Posterior vena cava (tissue), 2 donors: ENCODE results near the gene GPX2. TPM values are rescaled to one million over a fixed set of nuclear protein-coding genes. Genes with fewer than 3 reads are reported as not detected.

Experiments used
- DNase-seq: peaks from one replicate; pipeline ENCODE4 v3.0.0-alpha.2; 2020; ENCODE audit warnings: low spot score
- intact Hi-C, 2 donors: fragments of 100-400 bp; cut with DNase I; formaldehyde crosslinking; loops; one replicate each; pipeline versions ENCODE4 v1.14.1 to v1.14.2; 2022 to 2023
- total RNA-seq, 2 donors: library from RNA; stranded (reverse); fragmentation: NEBNext Ultra II Directional; extraction: Animal tissue kit (Norgen Biotek cat#: 25700); gene quantifications; one replicate each; pipeline ENCODE4 v1.2.1, GENCODE V29; 2021
- donor health status: DM: yes; HTN: yes; CAD: no.
- donor health status: DM: yes; HTN: yes; CAD: no.

The GPX2 gene
- total RNA-seq, 2 donors from 2014 or later, result not detected

- intact Hi-C loops, result no loop called here
- peak; percentile 62 for DNase-seq
Observed at GRCh38 chr14:64965356-64966000, 22.9 kb upstream of the GPX2 start.

GRCh38 chr14:64963611-64964010 lies 21.1 kb upstream of the GPX2 start:
- peak; percentile 63 for DNase-seq
- intact Hi-C loops, result no loop called here

- DNase-seq, result peak; percentile 44
- intact Hi-C loops, result no loop called here
Observed at GRCh38 chr14:64960762-64961276, 18.3 kb upstream of the GPX2 start.

GRCh38 chr14:64958743-64959142 lies 16.2 kb upstream of the GPX2 start:
- intact Hi-C loops, result loop anchor here in 1 of 2 donors (5.0 kb wide), 1 partner anchor 769 kb away; no protein-coding TSS in a partner anchor
- DNase-seq, result peak; percentile 28

GRCh38 chr14:64958201-64958600 lies 15.7 kb upstream of the GPX2 start:
- DNase-seq, result peak; percentile 22
- intact Hi-C loops, result loop anchor here in 1 of 2 donors (5.0 kb wide), 1 partner anchor 769 kb away; no protein-coding TSS in a partner anchor

GRCh38 chr14:64956697-64957406 lies 14.3 kb upstream of the GPX2 start:
- peak; percentile 9 for DNase-seq

GRCh38 chr14:64955297-64955696 lies 12.8 kb upstream of the GPX2 start:
- intact Hi-C loops, result loop anchor here in 1 of 2 donors (5.0 kb wide), 1 partner anchor 772 kb away; no protein-coding TSS in a partner anchor
- DNase-seq, result peak; percentile 47

More at GRCh38 chr14:64956697-64957406, 14.3 kb upstream of the GPX2 start:
- intact Hi-C loops, result loop anchor here in 1 of 2 donors (5.0 kb wide), 1 partner anchor 770 kb away; no protein-coding TSS in a partner anchor

GRCh38 chr14:64954491-64955240 lies 12.1 kb upstream of the GPX2 start:
- peak; percentile 20 for DNase-seq
- intact Hi-C loops, result loop anchor here in 1 of 2 donors (5.0 kb wide), 1 partner anchor 773 kb away; no protein-coding TSS in a partner anchor

- DNase-seq, result peak; percentile 26
- intact Hi-C loops, result no loop called here
Observed at GRCh38 chr14:64953661-64954060, 11.1 kb upstream of the GPX2 start.

GRCh38 chr14:64953310-64953654 lies 10.7 kb upstream of the GPX2 start:
- DNase-seq, result peak; percentile 48
- intact Hi-C loops, result no loop called here

- DNase-seq, result peak; percentile 5
- intact Hi-C loops, result no loop called here
Observed at GRCh38 chr14:64952598-64953309, 10.2 kb upstream of the GPX2 start.

- intact Hi-C loops, result no loop called here
- DNase-seq, result no peak
Observed at GRCh38 chr14:64951724-64952123, 9.2 kb upstream of the GPX2 start.

GRCh38 chr14:64951291-64951690 lies 8.7 kb upstream of the GPX2 start:
- DNase-seq, result no peak
- intact Hi-C loops, result no loop called here

- intact Hi-C loops, result no loop called here
- DNase-seq, result no peak
Observed at GRCh38 chr14:64950889-64951288, 8.3 kb upstream of the GPX2 start.

GRCh38 chr14:64948612-64949210 lies 6.2 kb upstream of the GPX2 start:
- intact Hi-C loops, result no loop called here

GRCh38 chr14:64947710-64948611 lies 5.4 kb upstream of the GPX2 start:
- intact Hi-C loops, result no loop called here
- DNase-seq, result no peak

More at GRCh38 chr14:64948612-64949210, 6.2 kb upstream of the GPX2 start:
- no peak for DNase-seq

- DNase-seq, result no peak
- intact Hi-C loops, result no loop called here
Observed at GRCh38 chr14:64946310-64947045, 3.9 kb upstream of the GPX2 start.
